ENCODE data around the gene TRIP10. TPM values are rescaled to one million over a fixed set of nuclear protein-coding genes. Genes with fewer than 3 reads are reported as not detected.
"Not testable (repeated sequence)": the region's sequence is repeated elsewhere in the genome, so short reads cannot be mapped to it uniquely, and the experiment has no call there.

Gene TRIP10, protein sequence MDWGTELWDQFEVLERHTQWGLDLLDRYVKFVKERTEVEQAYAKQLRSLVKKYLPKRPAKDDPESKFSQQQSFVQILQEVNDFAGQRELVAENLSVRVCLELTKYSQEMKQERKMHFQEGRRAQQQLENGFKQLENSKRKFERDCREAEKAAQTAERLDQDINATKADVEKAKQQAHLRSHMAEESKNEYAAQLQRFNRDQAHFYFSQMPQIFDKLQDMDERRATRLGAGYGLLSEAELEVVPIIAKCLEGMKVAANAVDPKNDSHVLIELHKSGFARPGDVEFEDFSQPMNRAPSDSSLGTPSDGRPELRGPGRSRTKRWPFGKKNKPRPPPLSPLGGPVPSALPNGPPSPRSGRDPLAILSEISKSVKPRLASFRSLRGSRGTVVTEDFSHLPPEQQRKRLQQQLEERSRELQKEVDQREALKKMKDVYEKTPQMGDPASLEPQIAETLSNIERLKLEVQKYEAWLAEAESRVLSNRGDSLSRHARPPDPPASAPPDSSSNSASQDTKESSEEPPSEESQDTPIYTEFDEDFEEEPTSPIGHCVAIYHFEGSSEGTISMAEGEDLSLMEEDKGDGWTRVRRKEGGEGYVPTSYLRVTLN
- total RNA-seq (2014; rRNA removed; shearing (Covaris generic)): 34.1 and 38.7 TPM in 2 replicates
- 39.0 and 40.7 TPM in 2 replicates for polyA plus RNA-seq (2015; cell fraction: cytosol; rRNA removed)
- polyA plus RNA-seq (2015; cell fraction: nucleus; rRNA removed): 92.5 and 101 TPM in 2 replicates

DNA sequence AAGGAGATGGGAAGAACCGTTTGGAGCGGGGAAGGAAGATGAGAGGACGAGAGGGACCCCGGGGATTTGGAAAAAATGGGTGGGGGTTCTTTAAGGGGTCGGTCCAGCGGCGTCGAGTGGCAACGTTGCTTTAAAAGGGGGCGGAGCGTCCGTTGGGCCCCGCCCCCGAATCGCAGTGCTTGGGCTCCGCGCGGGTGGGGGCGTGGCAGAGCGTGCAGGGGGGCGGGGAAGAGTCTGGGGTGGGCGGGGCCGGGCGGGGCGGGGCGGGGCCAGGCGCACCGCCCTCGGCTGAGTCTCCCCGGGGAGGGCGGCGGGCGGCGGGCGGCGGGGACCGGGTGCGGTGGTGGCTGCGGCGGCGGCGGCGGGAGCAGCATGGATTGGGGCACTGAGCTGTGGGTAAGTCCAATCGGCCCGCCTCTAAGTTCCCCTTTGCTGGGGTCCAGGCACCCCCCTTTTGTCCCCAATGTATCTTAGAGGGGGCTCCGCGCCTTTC lies at the start of gene TRIP10:
TSS of gene TRIP10 (plus strand) at position 291 of the 493 bp plus-strand sequence. CDS start at position 373, 82 bp downstream.
- peak; percentile 28 for DNase-seq (ENCODE audit: low read depth)

GRCh38 chr19:6690160-6690885 lies 49.2 kb upstream of the TRIP10 start:
- no peak for DNase-seq (ENCODE audit: low read depth)

DNA sequence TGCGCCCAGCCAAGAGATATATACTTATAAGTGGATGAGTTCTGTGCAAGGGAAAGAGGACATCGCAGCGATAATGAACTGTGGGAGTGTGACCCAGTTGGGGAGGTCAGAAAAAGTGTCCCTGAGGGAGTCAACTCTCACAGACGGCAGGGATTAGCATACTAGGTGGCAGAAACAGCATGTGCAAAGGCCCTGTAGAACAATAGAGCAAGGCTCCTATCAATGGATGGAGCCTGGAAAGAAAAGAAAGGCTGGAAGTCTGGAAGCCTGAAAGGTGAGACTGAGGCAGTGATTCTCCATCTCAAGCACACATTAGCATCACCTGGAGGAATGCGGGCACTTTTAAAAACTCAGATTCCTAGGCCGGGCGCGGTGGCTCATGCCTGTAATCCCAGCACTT lies 48.1 kb upstream of the TRIP10 start:
- no peak for DNase-seq (ENCODE audit: low read depth)

- DNase-seq (ENCODE audit: low read depth): no peak
Observed at GRCh38 chr19:6692027-6692426, 47.5 kb upstream of the TRIP10 start.

DNA sequence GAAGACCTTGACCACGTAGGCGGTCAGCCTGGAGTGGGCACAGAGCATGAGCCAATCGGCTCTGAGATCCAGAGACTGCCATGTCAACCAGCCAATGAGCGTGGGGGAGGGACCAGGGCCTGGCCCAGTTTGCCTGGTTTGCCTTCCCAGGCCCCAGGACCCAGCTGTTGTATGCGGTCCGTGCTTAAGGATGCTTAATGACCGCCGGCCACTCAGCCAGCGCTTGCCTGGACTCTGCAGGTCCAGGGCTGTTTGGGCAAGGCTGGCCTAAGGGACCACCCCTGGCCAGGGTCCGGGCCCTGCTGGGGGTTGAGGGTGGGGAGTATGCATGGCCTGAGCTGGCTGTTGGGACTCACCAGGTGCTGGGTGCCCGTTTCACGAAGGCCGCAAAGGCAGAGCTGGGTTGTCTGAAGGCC lies 46.4 kb upstream of the TRIP10 start:
- no peak for DNase-seq (ENCODE audit: low read depth)

- no peak for DNase-seq (ENCODE audit: low read depth)
Observed at GRCh38 chr19:6693681-6694080, 45.8 kb upstream of the TRIP10 start.

DNA sequence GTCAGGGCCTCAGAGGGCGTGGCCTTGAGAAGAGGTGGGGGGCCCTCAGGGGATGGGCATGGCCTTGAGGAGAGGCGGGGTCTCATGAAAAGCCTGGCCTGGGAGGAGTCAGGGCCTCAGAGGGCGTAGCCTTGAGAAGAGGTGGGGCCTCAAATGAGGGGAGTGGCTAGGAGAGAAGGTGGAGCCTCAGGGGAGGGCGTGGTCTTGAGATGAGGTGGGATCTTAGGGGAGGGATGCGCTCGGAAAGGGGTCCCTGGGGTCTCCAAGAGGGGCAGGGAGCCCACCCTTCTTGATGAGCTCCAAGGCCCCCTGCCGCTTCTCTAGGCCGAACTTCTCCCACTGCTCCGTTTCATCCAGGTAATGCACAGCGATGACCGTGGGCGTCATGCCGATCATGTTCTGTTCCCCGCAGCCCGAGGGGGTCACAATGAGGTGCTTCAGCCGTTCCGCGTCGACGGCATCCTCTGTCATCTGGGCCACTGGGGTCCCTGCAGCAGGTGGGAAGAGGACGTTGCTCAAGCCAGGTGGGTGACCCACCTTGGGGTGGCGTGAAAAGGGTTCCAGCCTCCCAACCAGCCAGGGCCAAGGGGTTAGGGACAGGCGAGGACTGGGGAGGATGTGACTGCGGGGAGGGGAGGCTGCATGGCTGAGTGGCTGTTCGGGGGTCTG lies 45.2 kb upstream of the TRIP10 start:
- DNase-seq (ENCODE audit: low read depth): no peak

GRCh38 chr19:6696239-6696820 lies 43.1 kb upstream of the TRIP10 start:
- DNase-seq (ENCODE audit: low read depth): no peak

DNA sequence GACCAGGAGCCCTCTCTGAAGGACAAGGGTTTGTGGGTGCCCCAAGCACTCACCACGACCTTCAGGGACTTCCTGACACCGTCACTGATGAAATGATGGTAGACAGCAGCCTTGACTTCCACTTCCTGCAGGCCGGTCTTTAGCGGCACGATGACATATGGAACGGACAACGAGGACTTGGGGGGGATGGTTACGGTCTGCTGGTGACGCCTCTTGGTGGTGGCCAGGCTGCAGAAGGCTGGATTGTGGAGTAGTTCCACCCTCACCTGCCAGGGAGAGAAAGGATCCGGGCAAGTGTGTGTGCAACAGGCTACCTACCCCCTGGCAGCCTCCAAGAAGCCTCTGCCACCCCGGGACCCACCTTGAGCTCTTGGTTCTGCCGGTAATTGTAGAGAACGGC lies 42.2 kb upstream of the TRIP10 start:
- no peak for DNase-seq (ENCODE audit: low read depth)

DNA sequence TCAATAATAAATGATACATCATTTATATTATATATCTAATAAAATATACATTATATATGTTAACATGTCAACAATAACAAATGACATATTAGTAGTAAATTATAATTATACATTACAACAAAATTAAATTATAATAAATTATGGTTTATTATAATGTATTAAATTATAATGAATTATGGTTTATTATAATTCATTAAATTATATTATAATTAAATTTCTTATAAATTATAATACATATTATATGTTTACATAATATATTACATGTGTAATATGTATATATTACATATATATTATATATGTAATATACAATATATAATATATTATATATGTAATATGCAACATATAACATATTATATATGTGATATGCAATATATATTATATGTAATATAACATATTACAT lies 39.5 kb upstream of the TRIP10 start:
- DNase-seq (ENCODE audit: low read depth): no peak

- no peak for DNase-seq (ENCODE audit: low read depth)
Observed at GRCh38 chr19:6700586-6701316, 38.7 kb upstream of the TRIP10 start.

DNA sequence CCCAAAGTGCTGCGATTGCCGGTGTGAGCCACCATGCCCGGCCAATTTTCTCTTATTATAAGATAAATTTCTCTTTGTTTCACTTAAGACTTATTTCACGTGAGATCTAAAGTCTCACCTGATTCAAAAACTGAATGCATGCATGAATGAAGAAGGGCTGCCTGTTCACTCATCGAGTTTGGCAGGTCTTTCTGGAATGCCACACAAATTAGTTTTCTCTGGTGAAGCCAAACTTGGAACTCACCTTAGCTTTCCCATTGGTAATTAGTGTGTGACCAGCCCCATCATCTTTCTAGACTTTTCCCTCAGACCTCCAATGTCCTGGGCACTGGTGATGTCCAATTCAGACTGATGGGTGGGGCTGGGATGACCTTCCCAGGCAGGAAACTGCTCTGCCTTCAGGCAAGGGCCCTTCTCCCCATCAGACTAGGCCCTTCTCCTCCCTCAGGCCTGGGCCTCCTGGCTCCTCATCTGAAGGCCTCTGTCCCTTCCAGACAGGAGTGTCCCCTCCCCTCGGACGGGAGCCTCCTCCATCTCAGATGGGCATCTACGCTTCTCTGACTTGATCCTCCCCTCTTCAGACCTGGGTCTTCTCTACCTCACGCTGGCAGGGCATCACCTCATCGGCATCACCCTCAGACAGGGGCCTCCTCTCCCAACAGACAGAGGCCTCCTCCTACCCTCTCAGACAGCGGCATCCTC lies 33.4 kb upstream of the TRIP10 start:
- no peak for DNase-seq (ENCODE audit: low read depth)

DNA sequence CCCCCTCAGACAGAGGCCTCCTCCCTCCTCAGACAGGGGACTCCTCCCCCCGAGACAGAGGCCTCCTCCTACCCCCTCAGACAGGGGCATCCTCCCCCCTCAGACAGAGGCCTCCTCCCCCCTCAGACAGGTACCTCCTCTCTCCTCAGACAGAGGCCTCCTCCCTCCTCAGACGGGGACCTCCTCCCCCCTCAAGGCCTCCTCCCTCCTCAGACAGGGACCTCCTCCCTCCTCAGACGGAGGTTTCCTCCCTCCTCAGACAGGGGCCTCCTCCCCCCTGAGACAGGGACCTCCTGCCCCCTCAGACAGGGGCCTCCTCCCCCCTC lies 32.9 kb upstream of the TRIP10 start:
- DNase-seq (ENCODE audit: low read depth): no peak

GRCh38 chr19:6707011-6707657 lies 32.3 kb upstream of the TRIP10 start:
- DNase-seq (ENCODE audit: low read depth): no peak

- DNase-seq (ENCODE audit: low read depth): no peak
Observed at GRCh38 chr19:6707658-6708018, 31.8 kb upstream of the TRIP10 start.

- no peak for DNase-seq (ENCODE audit: low read depth)
Observed at GRCh38 chr19:6708346-6708745, 31.1 kb upstream of the TRIP10 start.

DNA sequence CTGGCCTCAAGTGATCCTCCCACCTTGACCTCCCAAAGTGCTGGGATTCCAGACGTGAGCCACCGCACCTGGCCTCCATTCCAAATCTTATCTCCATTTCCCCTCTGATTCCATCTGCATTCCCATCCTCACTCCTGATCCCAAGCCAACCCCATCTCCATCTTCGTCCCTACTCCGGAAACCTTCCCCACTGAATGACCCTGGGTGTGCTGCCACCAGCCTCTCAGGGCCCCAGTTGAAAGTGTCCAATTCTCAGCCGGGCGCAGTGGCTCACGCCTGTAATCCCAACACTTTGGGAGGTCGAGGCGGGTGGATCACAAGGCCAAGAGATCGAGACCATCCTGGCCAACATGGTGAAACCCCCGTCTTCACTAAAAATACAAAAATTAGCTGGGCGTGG lies 30.6 kb upstream of the TRIP10 start:
- DNase-seq (ENCODE audit: low read depth): not testable (repeated sequence)

- no peak for DNase-seq (ENCODE audit: low read depth)
Observed at GRCh38 chr19:6709549-6709948, 29.9 kb upstream of the TRIP10 start.
